ENCODE results near the gene RAB40C. TPM values are rescaled to one million over a fixed set of nuclear protein-coding genes. Genes with fewer than 3 reads are reported as not detected.

Gene RAB40C
- total RNA-seq, 1 donor from 2014 or later = 13.1 TPM

DNA sequence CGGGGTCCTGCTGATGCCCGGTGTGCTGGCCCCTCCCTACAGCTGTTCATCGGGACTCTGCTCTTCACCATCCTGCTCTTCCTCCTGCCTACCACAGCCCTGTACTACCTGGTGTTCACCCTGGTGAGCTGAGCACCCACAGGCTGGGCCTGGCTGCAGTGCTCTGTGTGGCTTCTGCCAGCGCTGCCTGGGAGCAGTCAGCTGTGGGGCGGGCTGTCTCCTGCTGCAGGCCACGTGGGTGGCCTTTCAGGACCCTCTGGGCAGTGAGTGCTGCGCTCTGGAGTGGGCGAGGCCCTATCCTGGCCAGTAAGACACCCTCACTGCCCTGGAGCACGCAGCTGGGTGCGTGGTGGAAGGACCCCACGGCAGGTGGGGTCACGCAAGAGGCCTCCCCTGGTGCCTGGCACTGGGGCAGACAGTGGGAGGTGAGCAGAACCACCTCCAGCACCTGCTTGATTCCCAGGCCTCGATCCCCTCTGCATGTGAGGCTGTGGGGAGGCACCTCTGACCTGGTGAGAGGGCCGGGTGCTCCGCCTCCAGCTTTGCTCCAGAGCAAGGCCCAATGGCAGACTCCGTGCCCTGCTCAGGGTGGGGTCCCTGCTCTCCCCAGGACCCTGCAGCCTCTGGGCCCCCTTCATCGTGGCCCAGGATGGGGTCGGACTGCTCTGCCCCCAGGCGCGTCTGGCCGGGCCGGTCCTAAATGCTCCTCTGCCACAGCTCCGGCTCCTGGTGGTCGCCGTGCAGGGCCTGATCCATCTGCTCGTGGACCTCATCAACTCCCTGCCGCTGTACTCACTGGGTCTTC lies 9.5 kb upstream of the RAB40C start:
- no peak for ATAC-seq (ENCODE audit: low read depth)
- Mint-ChIP-seq H3K36me3 (ENCODE audit: low read depth) (no peaks in the 10 kb centered on the region), H3K9me3 (no peaks in the 10 kb centered on the region), H3K4me3 (no peak overlapping the region), H3K27ac (no peak overlapping the region), H3K4me1 (peaks cover 2% of the 10 kb centered on the region), H3K27me3 (no peaks in the 10 kb centered on the region)
- TF ChIP-seq, protein P1, sequence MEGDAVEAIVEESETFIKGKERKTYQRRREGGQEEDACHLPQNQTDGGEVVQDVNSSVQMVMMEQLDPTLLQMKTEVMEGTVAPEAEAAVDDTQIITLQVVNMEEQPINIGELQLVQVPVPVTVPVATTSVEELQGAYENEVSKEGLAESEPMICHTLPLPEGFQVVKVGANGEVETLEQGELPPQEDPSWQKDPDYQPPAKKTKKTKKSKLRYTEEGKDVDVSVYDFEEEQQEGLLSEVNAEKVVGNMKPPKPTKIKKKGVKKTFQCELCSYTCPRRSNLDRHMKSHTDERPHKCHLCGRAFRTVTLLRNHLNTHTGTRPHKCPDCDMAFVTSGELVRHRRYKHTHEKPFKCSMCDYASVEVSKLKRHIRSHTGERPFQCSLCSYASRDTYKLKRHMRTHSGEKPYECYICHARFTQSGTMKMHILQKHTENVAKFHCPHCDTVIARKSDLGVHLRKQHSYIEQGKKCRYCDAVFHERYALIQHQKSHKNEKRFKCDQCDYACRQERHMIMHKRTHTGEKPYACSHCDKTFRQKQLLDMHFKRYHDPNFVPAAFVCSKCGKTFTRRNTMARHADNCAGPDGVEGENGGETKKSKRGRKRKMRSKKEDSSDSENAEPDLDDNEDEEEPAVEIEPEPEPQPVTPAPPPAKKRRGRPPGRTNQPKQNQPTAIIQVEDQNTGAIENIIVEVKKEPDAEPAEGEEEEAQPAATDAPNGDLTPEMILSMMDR (IDR thresholded peaks at IDR 0.05) = no peak
- intact Hi-C loops (cut with micrococcal nuclease) = no loop called here
- ChIA-PET POLR2A (interaction anchor here (1.6 kb wide), 1 partner anchor 8 kb away, joined by 5 read pairs; no protein-coding TSS in a partner anchor), CTCF (interaction anchor here (1.4 kb wide), 1 partner anchor 8 kb away, joined by 4 read pairs; no protein-coding TSS in a partner anchor)
- DNase-seq = no peak

DNA sequence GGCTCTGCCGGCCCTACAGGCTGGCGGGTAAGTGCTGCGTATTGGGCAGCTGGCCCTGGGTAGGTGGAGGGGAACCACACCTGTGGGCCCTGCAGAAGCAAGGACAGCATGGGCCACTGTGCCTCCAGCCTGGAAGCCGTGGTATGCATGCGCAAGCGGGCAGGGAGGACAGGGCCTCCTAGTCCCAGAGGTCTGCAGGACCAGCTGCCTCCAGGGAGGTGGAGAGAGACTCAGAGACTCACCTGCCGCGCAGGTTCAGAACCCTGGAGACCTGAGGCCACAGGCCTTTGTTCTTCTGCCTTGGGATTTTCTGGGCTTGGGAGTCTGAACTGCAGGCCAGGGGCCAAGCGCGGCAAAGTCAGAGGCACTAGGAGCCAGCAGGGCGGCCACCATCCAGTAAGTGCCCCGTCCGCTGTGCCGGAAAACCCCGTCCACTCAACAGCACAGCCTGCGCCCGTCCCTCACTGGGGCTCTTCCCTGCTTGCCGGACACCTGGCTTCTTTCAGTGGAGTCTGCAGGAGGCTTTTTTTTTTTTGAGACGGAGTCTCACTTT lies 8.8 kb upstream of the RAB40C start:
- H3K4me1 Mint-ChIP-seq = peaks cover 2% of the 10 kb centered on the region
- intact Hi-C loops (cut with micrococcal nuclease) = no loop called here
- ChIA-PET POLR2A (no interaction called here), CTCF (no interaction called here)
- H3K27me3 Mint-ChIP-seq = no peaks in the 10 kb centered on the region
- no peaks in the 10 kb centered on the region for H3K36me3 Mint-ChIP-seq (ENCODE audit: low read depth)
- H3K27ac Mint-ChIP-seq = no peak overlapping the region
- H3K4me3 Mint-ChIP-seq = no peak overlapping the region
- H3K9me3 Mint-ChIP-seq = no peaks in the 10 kb centered on the region
- TF ChIP-seq, protein P1 (IDR thresholded peaks at IDR 0.05) = no peak
- no peak for ATAC-seq (ENCODE audit: low read depth)
- no peak for DNase-seq

DNA sequence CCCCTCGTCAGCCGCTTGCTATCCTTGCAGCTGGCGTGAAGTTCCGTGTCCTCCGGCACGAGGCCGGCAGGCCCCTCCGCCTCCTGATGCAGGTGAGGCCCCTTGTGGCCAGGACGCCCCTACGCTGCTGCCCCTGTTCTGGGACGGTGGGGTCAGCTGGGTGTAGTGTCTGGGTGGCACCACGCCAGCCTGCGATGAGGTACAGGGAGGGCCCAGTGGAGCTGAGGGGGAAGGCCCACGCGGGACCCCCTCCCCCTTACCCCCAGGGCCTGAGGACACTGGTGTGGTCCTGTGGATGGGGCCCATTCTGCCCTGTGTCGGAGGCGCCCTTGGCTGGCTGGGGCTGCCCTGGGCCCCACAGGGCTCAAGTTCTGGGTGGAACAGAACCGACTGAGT lies 7.7 kb upstream of the RAB40C start:
- Mint-ChIP-seq H3K4me1 (peaks cover 3% of the 10 kb centered on the region), H3K27me3 (no peaks in the 10 kb centered on the region), H3K36me3 (ENCODE audit: low read depth) (no peaks in the 10 kb centered on the region), H3K27ac (no peak overlapping the region), H3K9me3 (no peaks in the 10 kb centered on the region), H3K4me3 (no peak overlapping the region)
- no peak for ATAC-seq (ENCODE audit: low read depth)
- intact Hi-C loops (cut with micrococcal nuclease) = no loop called here
- TF ChIP-seq, protein P1 (IDR thresholded peaks at IDR 0.05) = no peak
- ChIA-PET POLR2A (interaction anchor here (0.6 to 0.7 kb wide), 2 partner anchors 15 to 55 kb away, joined by 3 to 9 read pairs; partner anchors contain the start of gene NHLRC4), CTCF (no interaction called here)
- no peak for DNase-seq

DNA sequence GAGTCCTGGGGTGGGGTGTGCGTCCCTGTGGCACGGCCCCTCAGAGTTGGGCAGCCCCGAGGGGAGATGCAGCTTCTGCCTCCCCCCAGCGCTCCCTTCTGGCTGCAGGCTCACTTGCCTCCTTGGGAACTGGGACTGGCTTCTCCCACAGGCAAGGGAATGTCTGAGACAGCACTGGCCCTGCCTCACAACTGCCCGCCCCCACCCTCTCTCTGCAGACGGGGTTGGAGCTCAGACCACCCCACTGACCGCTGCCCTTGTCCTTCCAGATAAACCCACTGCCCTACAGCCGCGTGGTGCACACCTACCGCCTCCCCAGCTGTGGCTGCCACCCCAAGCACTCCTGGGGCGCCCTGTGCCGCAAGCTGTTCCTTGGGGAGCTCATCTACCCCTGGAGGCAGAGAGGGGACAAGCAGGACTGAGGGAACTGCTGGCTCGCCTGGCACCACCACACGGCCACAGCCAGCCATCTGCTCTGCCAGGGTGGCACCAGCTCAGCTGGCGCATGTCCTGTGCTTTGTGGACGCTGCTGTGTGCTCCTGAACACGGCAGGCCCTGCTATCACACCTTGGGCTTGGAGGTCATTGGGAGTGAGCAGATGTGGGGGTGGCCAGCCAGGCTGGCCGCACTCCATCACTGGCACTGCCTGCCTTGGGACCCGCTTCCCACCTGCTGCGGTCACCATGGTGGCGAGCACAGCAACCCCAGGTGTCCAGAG lies 7.1 kb upstream of the RAB40C start:
- CTCF ChIA-PET = no interaction called here
- POLR2A ChIA-PET = no interaction called here
- H3K27ac Mint-ChIP-seq = no peak overlapping the region
- no peaks in the 10 kb centered on the region for H3K9me3 Mint-ChIP-seq
- H3K4me1 Mint-ChIP-seq = peaks cover 7% of the 10 kb centered on the region
- intact Hi-C loops (cut with micrococcal nuclease) = no loop called here
- TF ChIP-seq, protein P1 (IDR thresholded peaks at IDR 0.05) = no peak
- ATAC-seq (ENCODE audit: low read depth) (no peak), DNase-seq (no peak)
- no peaks in the 10 kb centered on the region for H3K27me3 Mint-ChIP-seq
- no peaks in the 10 kb centered on the region for H3K36me3 Mint-ChIP-seq (ENCODE audit: low read depth)
- H3K4me3 Mint-ChIP-seq = no peak overlapping the region

DNA sequence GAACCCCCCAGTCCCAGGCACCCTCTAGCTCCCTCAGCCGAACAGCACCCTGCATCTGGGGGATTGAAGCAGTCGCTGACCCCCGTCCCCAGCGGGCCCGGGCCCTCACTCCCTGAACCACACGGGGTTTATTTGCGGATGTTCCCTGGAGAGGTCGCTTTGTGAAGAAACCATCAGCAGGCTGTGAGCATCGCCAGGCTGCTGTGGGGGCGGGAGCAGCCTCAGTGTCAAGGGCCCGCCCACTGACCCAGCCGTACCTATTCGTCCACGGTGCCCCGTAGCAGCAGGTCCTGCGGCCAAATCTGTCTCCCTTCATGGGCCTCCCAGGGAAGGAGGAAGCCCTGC lies 6.4 kb upstream of the RAB40C start:
- Mint-ChIP-seq H3K9me3 (no peaks in the 10 kb centered on the region), H3K27me3 (no peaks in the 10 kb centered on the region), H3K4me3 (no peak overlapping the region), H3K27ac (no peak overlapping the region), H3K4me1 (peaks cover 13% of the 10 kb centered on the region), H3K36me3 (ENCODE audit: low read depth) (no peaks in the 10 kb centered on the region)
- CTCF ChIA-PET = no interaction called here
- intact Hi-C loops (cut with micrococcal nuclease) = no loop called here
- POLR2A ChIA-PET = no interaction called here
- no peak for ATAC-seq (ENCODE audit: low read depth)
- no peak for DNase-seq
- TF ChIP-seq, protein P1 (IDR thresholded peaks at IDR 0.05) = no peak
